A673 (cell line): ENCODE results near the gene CMTM1. TPM values are rescaled to one million over a fixed set of nuclear protein-coding genes. Genes with fewer than 3 reads are reported as not detected.

ENCODE experiments used
- BruUV-seq: library from RNA; stranded (reverse); fragments of 400-500 nt; replicated peaks from 2 replicates; lab custom pipeline; 2021; lab: Mats Ljungman, UMichigan
- CTCF ChIA-PET: fragments of 300-600 bp; sonication (Branson Sonifier 250); formaldehyde crosslinking; loops from one replicate; lab custom pipeline; 2022; ENCODE audit warnings: antibody characterized with exemption; lab: Charles Lee
- POLR2A ChIA-PET: fragments of 300-600 bp; sonication (Branson Sonifier 250); formaldehyde crosslinking; loops from one replicate; lab custom pipeline; 2022; ENCODE audit warnings: antibody characterized with exemption; ENCODE audit not compliant: low non-redundant PET; lab: Charles Lee
- DNase-seq: peaks from one replicate; pipeline ENCODE4 v3.0.0-alpha.2; 2015; ENCODE audit warnings: low spot score
- H3K27ac ChIP-seq: fragments of 200-600 bp; sonication (generic); 2 replicates; pipeline ENCODE4 v1.5.1; 2016; ENCODE audit warnings: mixed run types, low read depth, mild to moderate bottlenecking, mixed read lengths, antibody characterized with exemption, low read length; ENCODE audit not compliant: poor library complexity, severe bottlenecking
- H3K27me3 ChIP-seq: fragments of 200-600 bp; sonication (generic); replicated peaks from 2 replicates; pipeline ENCODE4 v1.6.1; 2017; ENCODE audit warnings: mixed run types, low read depth, mild to moderate bottlenecking, mixed read lengths, antibody characterized with exemption, low read length; ENCODE audit not compliant: insufficient read depth, poor library complexity
- H3K36me3 ChIP-seq: fragments of 200-600 bp; sonication (generic); 2 replicates; pipeline ENCODE4 v1.6.1; 2016; ENCODE audit warnings: mixed run types, mild to moderate bottlenecking, mixed read lengths, antibody characterized with exemption, low read length; ENCODE audit not compliant: insufficient read depth, poor library complexity, severe bottlenecking
- H3K4me1 ChIP-seq: fragments of 200-600 bp; sonication (generic); 2 replicates; pipeline ENCODE4 v1.6.1; 2017; ENCODE audit warnings: mixed run types, mild to moderate bottlenecking, mixed read lengths, antibody characterized with exemption, low read length; ENCODE audit not compliant: insufficient read depth, poor library complexity, severe bottlenecking
- H3K4me3 ChIP-seq: fragments of 200-600 bp; sonication (generic); 2 replicates; pipeline ENCODE4 v1.5.1; 2016; ENCODE audit warnings: low read depth, mixed run types, mild to moderate bottlenecking, mixed read lengths, low read length; ENCODE audit not compliant: poor library complexity, severe bottlenecking
- H3K9me3 ChIP-seq: fragments of 200-600 bp; sonication (generic); 2 replicates; pipeline ENCODE4 v1.6.1; 2016; ENCODE audit warnings: mixed run types, low read depth, mild to moderate bottlenecking, mixed read lengths, antibody characterized with exemption, low read length; ENCODE audit not compliant: poor library complexity, severe bottlenecking
- EZH2 ChIP-seq: fragments of 200-600 bp; sonication (generic); IDR thresholded peaks from 2 replicates; pipeline ENCODE4 v1.6.1; 2017; ENCODE audit warnings: borderline replicate concordance, low read depth, mild to moderate bottlenecking, mixed read lengths, antibody characterized with exemption, low read length; ENCODE audit not compliant: poor library complexity, severe bottlenecking
- intact Hi-C: fragments of 100-400 bp; cut with micrococcal nuclease; formaldehyde crosslinking; loops from one replicate; pipeline ENCODE4 v1.10.0; 2022; ENCODE audit not compliant: unreplicated experiment
- total RNA-seq: library from RNA; stranded (reverse); gene quantifications from 2 replicates; pipeline ENCODE4 v1.2.3, GENCODE V29; 2021
- TF ChIP-seq, protein P1 (sequence below): fragments of 300-800, 200-600 bp; sonication (generic); conservative IDR thresholded peaks from 2 replicates; pipeline ENCODE4 v1.5.1; 2017; ENCODE audit warnings: low read depth, mild to moderate bottlenecking, antibody characterized with exemption, low read length, moderate library complexity, mixed read lengths

CMTM1 gene
- total RNA-seq, 1 experiment from 2014 or later = 7.1 TPM

DNA sequence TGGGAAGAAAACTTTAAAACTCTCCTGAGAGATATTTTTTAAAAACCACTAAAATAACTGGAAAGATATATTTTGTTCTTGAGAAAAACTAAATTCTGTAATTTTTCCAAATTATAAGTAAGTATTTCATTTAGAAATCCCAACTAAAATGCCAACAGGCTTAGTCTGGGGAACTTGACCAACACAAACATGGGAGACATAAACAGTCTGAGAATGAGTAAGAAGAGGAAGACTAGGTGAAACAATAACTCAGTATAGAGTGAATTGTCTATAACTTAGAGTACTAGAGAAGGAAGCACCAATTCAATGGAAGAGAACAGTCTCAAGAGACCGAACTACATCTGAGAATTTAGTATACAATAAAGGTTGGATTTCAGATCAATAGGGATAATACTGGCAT is 2.9 kb downstream of the CMTM1 start:
- no peak overlapping the region for H3K4me3 ChIP-seq
- no peaks in the 10 kb centered on the region for H3K4me1 ChIP-seq
- ChIA-PET CTCF (no interaction called here), POLR2A (interaction anchor here (0.7 kb wide), 1 partner anchor 82 kb away, joined by 6 read pairs; no protein-coding TSS in a partner anchor)
- no peaks in the 10 kb centered on the region for H3K9me3 ChIP-seq
- H3K27ac ChIP-seq = no peak overlapping the region
- H3K27me3 ChIP-seq = no peaks in the 10 kb centered on the region
- BruUV-seq = no TSS peak
- no peak for DNase-seq
- H3K36me3 ChIP-seq = peaks cover 5% of the 10 kb centered on the region
- TF ChIP-seq, protein P1, sequence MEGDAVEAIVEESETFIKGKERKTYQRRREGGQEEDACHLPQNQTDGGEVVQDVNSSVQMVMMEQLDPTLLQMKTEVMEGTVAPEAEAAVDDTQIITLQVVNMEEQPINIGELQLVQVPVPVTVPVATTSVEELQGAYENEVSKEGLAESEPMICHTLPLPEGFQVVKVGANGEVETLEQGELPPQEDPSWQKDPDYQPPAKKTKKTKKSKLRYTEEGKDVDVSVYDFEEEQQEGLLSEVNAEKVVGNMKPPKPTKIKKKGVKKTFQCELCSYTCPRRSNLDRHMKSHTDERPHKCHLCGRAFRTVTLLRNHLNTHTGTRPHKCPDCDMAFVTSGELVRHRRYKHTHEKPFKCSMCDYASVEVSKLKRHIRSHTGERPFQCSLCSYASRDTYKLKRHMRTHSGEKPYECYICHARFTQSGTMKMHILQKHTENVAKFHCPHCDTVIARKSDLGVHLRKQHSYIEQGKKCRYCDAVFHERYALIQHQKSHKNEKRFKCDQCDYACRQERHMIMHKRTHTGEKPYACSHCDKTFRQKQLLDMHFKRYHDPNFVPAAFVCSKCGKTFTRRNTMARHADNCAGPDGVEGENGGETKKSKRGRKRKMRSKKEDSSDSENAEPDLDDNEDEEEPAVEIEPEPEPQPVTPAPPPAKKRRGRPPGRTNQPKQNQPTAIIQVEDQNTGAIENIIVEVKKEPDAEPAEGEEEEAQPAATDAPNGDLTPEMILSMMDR = no peak
- TF ChIP-seq EZH2 = no peak
- intact Hi-C loops = no loop called here

DNA sequence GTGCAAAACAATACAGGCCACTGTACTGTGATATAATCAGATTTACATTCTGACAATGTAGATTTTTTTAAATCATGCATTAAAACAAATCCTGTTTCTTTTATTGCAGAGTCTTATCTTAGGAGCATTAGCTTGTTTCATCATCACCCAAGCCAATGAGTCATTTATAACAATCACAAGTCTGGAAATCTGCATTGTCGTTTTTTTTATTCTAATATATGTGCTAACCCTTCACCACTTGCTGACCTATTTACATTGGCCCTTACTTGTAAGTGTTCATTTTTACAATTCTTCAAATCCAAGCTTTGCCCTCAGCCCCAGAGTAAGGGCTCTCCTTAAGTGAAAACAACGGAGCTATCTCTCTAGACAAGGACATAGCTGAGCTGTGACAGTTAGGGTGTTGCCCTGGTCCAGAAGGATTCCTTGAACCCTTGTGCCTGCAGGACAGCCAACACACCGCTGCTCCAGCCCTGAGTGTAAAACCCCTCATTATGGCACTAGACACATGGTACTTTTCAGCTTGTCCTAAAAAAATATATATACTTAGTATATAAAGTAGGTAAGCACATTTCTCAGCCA is 3.7 kb downstream of the CMTM1 start:
- no peaks in the 10 kb centered on the region for H3K9me3 ChIP-seq
- intact Hi-C loops = no loop called here
- no TSS peak for BruUV-seq
- no peaks in the 10 kb centered on the region for H3K4me1 ChIP-seq
- ChIA-PET POLR2A (interaction anchor here (0.6 kb wide), 2 partner anchors 13 to 259 kb away, joined by 3 to 4 read pairs; no protein-coding TSS in a partner anchor), CTCF (no interaction called here)
- TF ChIP-seq EZH2 = no peak
- TF ChIP-seq, protein P1 = no peak
- H3K36me3 ChIP-seq = peaks cover 4% of the 10 kb centered on the region
- no peak for DNase-seq
- no peak overlapping the region for H3K27ac ChIP-seq
- H3K4me3 ChIP-seq = no peak overlapping the region
- no peaks in the 10 kb centered on the region for H3K27me3 ChIP-seq

DNA sequence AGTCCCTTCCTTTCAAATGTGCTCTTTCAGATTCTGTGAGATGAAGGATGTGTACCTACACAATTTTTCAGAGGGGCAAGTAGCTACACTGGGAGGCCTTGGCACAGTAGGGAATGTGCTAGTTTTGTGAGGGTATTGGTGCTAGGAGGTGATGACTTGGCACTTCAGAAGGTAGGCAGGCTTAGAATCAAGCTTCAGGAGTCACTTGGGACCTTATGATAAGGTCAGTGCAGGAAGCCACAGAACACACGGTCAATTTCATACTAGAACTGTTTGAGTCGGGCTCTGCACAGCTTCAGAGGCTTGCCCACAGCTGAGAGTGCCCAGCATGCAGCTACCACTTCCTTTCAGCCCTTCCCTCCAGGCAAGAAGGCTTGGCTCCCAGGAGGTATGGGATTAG is 6.1 kb downstream of the CMTM1 start:
- no TSS peak for BruUV-seq
- POLR2A ChIA-PET = no interaction called here
- Histone ChIP-seq H3K27ac (no peak overlapping the region), H3K4me3 (no peak overlapping the region), H3K36me3 (peaks cover 3% of the 10 kb centered on the region), H3K4me1 (no peaks in the 10 kb centered on the region), H3K27me3 (no peaks in the 10 kb centered on the region), H3K9me3 (no peaks in the 10 kb centered on the region)
- CTCF ChIA-PET = no interaction called here
- no peak for DNase-seq
- TF ChIP-seq EZH2 = no peak
- TF ChIP-seq, protein P1 = no peak
- intact Hi-C loops = no loop called here
